Psoas muscle (tissue), 8 donors: Measurements from ENCODE around the gene GRID1. TPM values are rescaled to one million over a fixed set of nuclear protein-coding genes. Genes with fewer than 3 reads are reported as not detected.

Experiments
- ATAC-seq, 4 donors: fragments of 200-7000 bp; cut with Tn5 transposase; one replicate each; pipeline ENCODE4 v1.9.1; 2020; ENCODE audit warnings: moderate library complexity in 3 of 4, mild to moderate bottlenecking in 2 of 4
- DNase-seq, 2 donors: peaks; one replicate each; pipeline ENCODE4 v3.0.0-alpha.2; 2020
- H3K27ac ChIP-seq: fragments of 200-600 bp; one replicate; pipeline ENCODE4 v1.8.0; 2022
- H3K27me3 ChIP-seq, 3 donors: fragments of 200-600 bp in 1 of 3; one replicate each; pipeline versions ENCODE4 v1.6.1 to v1.8.0; 2013 to 2022; ENCODE audit warnings: low read length in 2 of 3, mild to moderate bottlenecking in 2 of 3, moderate library complexity in 1 of 3; ENCODE audit not compliant: insufficient read depth in 3 of 3
- H3K36me3 ChIP-seq, 2 donors: fragments of 200-600 bp in 1 of 2; one replicate each; pipeline versions ENCODE4 v1.6.1 to v1.8.0; 2013 to 2022; ENCODE audit warnings: low read depth in 1 of 2, mild to moderate bottlenecking in 1 of 2, moderate library complexity in 1 of 2; ENCODE audit not compliant: insufficient read depth in 1 of 2
- H3K4me1 ChIP-seq: fragments of 200-600 bp; one replicate; pipeline ENCODE4 v1.8.0; 2022
- H3K4me3 ChIP-seq: fragments of 200-600 bp; one replicate; pipeline ENCODE4 v1.8.0; 2022; ENCODE audit warnings: mild to moderate bottlenecking
- H3K9me3 ChIP-seq: fragments of 200-600 bp; one replicate; pipeline ENCODE4 v1.8.0; 2022
- CTCF ChIP-seq: fragments of 200-600 bp; IDR thresholded peaks from one replicate; pipeline ENCODE4 v1.8.0; 2022; ENCODE audit warnings: antibody characterized with exemption
- WGBS, 3 donors: extraction: QIAGEN DNeasy Blood & Tissue Kit; methylation state at CpG; one replicate each; pipeline versions ENCODE4 v1.1.6 to v1.1.7; 2013; 5-methylcytosine and 5-hydroxymethylcytosine counted together
- intact Hi-C, 2 donors: fragments of 100-400 bp; cut with DNase I; formaldehyde crosslinking; loops; one replicate each; pipeline versions ENCODE4 v1.11.0 to v1.14.2; 2022
- polyA plus RNA-seq, 3 donors: library from polyadenylated mRNA; stranded (reverse); fragments of 200-250 nt; gene quantifications; one replicate each; pipeline ENCODE4 v1.2.3, GENCODE V29; 2013
- total RNA-seq, 4 donors: library from RNA; stranded (reverse); fragmentation: NEBNext Ultra II Directional in 2 of 4; extraction: Animal tissue kit (Norgen Biotek cat#: 25700) in 2 of 4; gene quantifications; one replicate each; pipeline versions ENCODE4 v1.2.1 to v1.2.4, GENCODE V29; 2021 to 2023
- donor health status: healthy with polysubstance abuse.
- donor health status: DM: no; HTN: no; CAD: no; lungs with moderate emphysema.
- donor health status: Bipolar disorder and iron deficiency.
- donor health status: healthy.
- donor health status: DM: yes; HTN: yes; CAD: no.
- donor health status: DM: no; HTN: no; CAD: no.
- donor health status: DM: no; HTN: no; CAD: no.
- donor health status: DM: yes; HTN: yes; CAD: no.

The GRID1 gene
- total and polyA plus RNA-seq, 7 donors = 0.17 to 0.56 (median 0.24) TPM

- Histone ChIP-seq H3K9me3 (no peaks in the 10 kb centered on the region), H3K4me3 (no peak overlapping the region), H3K36me3 (no peaks in the 10 kb centered on the region), H3K27ac (no peak overlapping the region), H3K27me3 (no peaks in the 10 kb centered on the region), H3K4me1 (no peaks in the 10 kb centered on the region)
- no peak for DNase-seq
- 65 to 69% (median 67%) methylated on average over 7 of the region's 7 CpGs for WGBS, 3 donors
- TF ChIP-seq CTCF = no peak
- intact Hi-C loops = loop anchor here (5.0 kb wide), 1 partner anchor 587 kb away; no protein-coding TSS in a partner anchor
- ATAC-seq = no peak
Measured at GRCh38 chr10:85789982-85790789, 576.4 kb downstream of the GRID1 start.

GRCh38 chr10:85789125-85789524 is 577.5 kb downstream of the GRID1 start:
- H3K4me3 ChIP-seq = no peak overlapping the region
- no peaks in the 10 kb centered on the region for H3K4me1 ChIP-seq
- DNase-seq (no peak), ATAC-seq (no peak)
- TF ChIP-seq CTCF = no peak
- 29 to 63% (median 32%) methylated on average over 3 of the region's 3 CpGs for WGBS, 3 donors
- H3K27me3 ChIP-seq = no peaks in the 10 kb centered on the region
- no peak overlapping the region for H3K27ac ChIP-seq
- intact Hi-C loops = loop anchor here (5.0 kb wide), 1 partner anchor 588 kb away; no protein-coding TSS in a partner anchor
- H3K36me3 ChIP-seq = no peaks in the 10 kb centered on the region
- no peaks in the 10 kb centered on the region for H3K9me3 ChIP-seq

- 66 to 81% (median 73%) methylated on average over 4 of the region's 4 CpGs for WGBS, 3 donors
Measured at GRCh38 chr10:85788570-85788969, 578.0 kb downstream of the GRID1 start.

GRCh38 chr10:85787881-85788280 is 578.7 kb downstream of the GRID1 start:
- no peak for ATAC-seq
- no peak for DNase-seq
- no peak for TF ChIP-seq CTCF
- H3K9me3 ChIP-seq = no peaks in the 10 kb centered on the region
- no peak overlapping the region for H3K4me3 ChIP-seq
- WGBS, 3 donors = 83 to 92% (median 84%) methylated on average over 3 of the region's 3 CpGs
- intact Hi-C loops = loop anchor here (5.0 kb wide), 1 partner anchor 589 kb away; no protein-coding TSS in a partner anchor
- no peaks in the 10 kb centered on the region for H3K36me3 ChIP-seq
- no peaks in the 10 kb centered on the region for H3K27me3 ChIP-seq
- no peak overlapping the region for H3K27ac ChIP-seq
- no peaks in the 10 kb centered on the region for H3K4me1 ChIP-seq

More at GRCh38 chr10:85788570-85788969, 578.0 kb downstream of the GRID1 start:
- Histone ChIP-seq H3K27me3 (no peaks in the 10 kb centered on the region), H3K4me3 (no peak overlapping the region), H3K4me1 (no peaks in the 10 kb centered on the region), H3K9me3 (no peaks in the 10 kb centered on the region), H3K36me3 (no peaks in the 10 kb centered on the region), H3K27ac (no peak overlapping the region)
- intact Hi-C loops = loop anchor here (5.0 kb wide), 1 partner anchor 589 kb away; no protein-coding TSS in a partner anchor
- no peak for DNase-seq
- ATAC-seq = no peak
- TF ChIP-seq CTCF = no peak
